Raji (cell line): ENCODE results near the gene ACTN1.

Source experiments
- POLR2A ChIP-seq: IDR thresholded peaks from 2 replicates; pipeline ENCODE4 v1.6.1; 2011; ENCODE audit warnings: low read depth, low read length, control low read depth; ENCODE audit not compliant: insufficient read depth

Gene ACTN1

GRCh38 chr14:68939181-68939892 is 39.8 kb downstream of the ACTN1 start:
- no peak for TF ChIP-seq POLR2A

GRCh38 chr14:68938271-68939150 is 40.6 kb downstream of the ACTN1 start:
- no peak for TF ChIP-seq POLR2A

- TF ChIP-seq POLR2A = no peak
Measured at GRCh38 chr14:68937471-68938270, 41.4 kb downstream of the ACTN1 start.

GRCh38 chr14:68936980-68937379 is 42.1 kb downstream of the ACTN1 start:
- no peak for TF ChIP-seq POLR2A

GRCh38 chr14:68936476-68936875 is 42.6 kb downstream of the ACTN1 start:
- no peak for TF ChIP-seq POLR2A

- TF ChIP-seq POLR2A = no peak
Measured at GRCh38 chr14:68935761-68936214, 43.3 kb downstream of the ACTN1 start.

GRCh38 chr14:68934066-68934465 is 45.0 kb downstream of the ACTN1 start:
- no peak for TF ChIP-seq POLR2A

- no peak for TF ChIP-seq POLR2A
Measured at GRCh38 chr14:68932686-68933085, 46.4 kb downstream of the ACTN1 start.

GRCh38 chr14:68932231-68932630 is 46.9 kb downstream of the ACTN1 start:
- no peak for TF ChIP-seq POLR2A

- no peak for TF ChIP-seq POLR2A
Measured at GRCh38 chr14:68931474-68932051, 47.5 kb downstream of the ACTN1 start.

- no peak for TF ChIP-seq POLR2A
Measured at GRCh38 chr14:68931063-68931462, 48.0 kb downstream of the ACTN1 start.

GRCh38 chr14:68929623-68930307 is 49.3 kb downstream of the ACTN1 start:
- no peak for TF ChIP-seq POLR2A

GRCh38 chr14:68928770-68929550 is 50.1 kb downstream of the ACTN1 start:
- TF ChIP-seq POLR2A = no peak
